ENCODE data around the gene ABHD11.
"Not testable (repeated sequence)": the region's sequence is repeated elsewhere in the genome, so short reads cannot be mapped to it uniquely, and the experiment has no call there.

The ABHD11 gene

DNA sequence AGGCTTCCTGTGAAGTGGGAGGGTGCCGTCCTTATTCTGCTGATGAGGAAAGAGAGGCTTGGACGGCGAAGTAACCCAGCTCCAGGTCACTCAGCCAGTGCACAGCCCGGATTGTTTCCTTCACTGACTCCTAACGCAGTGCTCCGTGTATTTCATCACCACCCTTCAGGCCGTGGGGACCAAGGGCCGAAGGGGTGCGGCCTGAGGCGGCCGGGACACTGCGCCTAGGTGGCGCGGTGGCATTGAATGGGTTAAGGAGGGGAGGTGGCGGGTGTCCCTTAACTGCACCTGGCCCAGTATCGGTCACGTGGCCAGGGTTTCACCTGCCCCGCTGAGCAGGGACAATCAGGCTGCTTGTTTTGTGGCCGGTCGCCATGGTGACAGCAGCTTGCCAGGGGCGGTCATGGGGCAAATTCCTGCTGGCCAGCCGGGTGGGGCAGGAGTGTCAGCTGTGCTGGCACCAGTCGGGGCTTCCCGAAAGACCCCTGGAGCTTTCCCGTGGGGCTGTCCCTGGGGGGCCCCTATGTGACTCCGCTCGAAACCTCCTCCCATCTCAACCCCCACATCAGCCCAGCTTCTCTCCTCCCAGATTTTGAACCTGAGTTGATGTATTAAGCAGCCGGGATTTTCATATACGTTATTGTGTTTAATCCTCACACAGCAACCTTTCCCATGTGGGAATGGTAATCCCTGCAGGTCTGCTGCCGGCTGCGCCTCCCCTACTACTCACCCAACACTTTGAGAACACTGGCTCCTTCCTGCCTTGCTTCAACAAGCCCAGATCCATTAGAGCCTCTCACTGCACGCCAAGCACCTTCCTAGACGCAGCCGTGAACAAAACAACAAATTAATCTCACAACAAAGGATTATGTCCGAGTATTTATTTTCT is 4.4 kb upstream of the ABHD11 start:
- DNase-seq, result peak; percentile 82

DNA sequence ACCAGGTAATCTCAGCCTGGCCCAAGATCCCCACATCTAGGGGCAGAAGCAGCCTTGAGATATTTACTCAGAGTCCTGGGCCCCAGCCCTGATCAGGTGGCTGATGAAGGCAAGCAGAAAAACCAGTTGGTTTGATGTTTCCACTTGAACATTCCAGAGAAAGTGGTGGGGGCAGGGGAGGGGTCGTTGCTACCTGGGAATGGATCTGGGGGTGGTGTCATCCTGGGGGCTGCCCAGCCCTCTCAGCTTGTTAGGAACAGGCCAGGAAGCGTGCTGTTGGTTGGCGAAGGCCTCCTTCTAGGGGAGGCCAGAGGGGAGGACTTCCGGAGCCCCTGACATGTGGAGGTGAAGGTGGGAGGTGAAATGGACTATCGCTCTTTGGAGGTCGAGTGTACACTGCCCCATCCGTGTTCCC is 3.7 kb upstream of the ABHD11 start:
- DNase-seq, result no peak

DNA sequence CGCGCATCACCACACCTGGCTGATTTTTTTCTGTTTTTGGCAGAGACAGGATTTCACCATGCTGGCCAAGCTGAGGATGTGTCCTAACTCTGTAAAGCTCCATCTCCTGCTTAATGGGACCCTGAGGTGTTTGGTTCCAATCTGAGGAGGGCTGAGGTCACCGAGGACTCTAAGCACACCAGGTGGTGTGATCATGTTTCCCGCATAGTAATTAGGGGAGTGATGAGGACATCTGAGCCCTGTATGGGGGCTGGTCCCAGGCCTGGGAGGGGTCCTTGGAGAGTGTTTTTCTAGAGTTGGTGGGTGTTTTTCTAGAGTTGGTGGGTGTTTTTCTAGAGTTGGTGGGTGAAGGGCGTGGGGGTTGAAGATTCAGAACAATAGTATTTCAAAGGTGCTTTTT is 3.0 kb upstream of the ABHD11 start:
- DNase-seq, result peak; percentile 77

DNA sequence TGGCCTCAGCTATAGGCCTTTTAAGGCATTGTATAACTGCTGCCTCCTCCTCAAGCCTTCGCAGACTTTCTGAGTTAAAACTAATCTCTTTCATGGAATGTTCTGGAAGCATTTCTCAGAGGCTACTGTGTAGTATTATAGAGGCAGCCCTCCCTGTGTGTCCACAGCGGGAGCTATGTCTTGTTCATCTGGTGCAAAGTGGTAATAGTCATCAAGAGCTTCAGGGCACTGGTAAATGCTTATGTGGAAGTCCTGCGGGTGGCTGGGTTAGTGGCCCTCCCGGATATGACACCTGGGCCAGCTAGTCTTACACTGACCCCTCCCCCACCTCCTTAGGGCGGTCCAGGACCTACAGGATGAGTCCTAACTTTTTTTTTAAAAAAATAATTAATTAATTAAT is 2.2 kb upstream of the ABHD11 start:
- no peak for DNase-seq

DNA sequence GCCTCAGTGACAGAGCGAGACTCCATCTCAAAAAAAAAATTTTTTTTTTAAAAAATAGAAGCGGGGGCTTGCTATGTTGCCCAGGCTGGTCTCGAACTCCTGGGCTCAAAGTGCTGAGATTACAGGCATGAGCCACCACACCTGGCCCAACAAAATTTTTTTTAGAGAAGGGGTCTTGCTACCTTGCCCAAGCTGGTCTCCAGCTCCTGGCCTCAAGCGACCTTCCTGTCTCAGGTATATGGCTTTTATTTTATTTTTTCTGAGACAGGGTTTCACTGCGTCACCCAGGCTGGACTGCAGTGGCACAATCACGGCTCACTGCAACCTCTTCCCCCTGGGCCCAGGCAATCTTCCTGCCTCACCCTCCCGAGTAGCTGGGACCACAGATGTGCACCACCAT is 1.6 kb upstream of the ABHD11 start:
- DNase-seq, result no peak

DNA sequence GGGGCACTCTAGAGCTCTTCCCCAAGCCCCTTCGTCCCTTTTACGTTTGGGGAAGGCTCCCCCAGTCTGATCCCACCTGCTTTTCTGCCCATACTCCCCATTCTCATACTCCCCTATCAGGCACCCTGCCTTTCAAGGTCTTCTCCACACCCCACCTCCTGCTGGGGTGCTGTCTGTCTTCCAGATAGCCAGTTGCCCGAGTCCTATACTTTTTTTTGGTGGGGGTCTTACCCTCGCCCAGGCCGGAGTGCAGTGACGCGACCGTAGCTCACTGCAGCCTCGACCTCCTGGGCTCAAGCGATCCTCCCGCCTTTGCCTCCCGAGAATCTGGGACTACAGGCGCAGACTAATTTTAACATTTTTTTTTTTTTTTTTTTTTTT is 775 bp upstream of the ABHD11 start:
- DNase-seq, result no peak

DNA sequence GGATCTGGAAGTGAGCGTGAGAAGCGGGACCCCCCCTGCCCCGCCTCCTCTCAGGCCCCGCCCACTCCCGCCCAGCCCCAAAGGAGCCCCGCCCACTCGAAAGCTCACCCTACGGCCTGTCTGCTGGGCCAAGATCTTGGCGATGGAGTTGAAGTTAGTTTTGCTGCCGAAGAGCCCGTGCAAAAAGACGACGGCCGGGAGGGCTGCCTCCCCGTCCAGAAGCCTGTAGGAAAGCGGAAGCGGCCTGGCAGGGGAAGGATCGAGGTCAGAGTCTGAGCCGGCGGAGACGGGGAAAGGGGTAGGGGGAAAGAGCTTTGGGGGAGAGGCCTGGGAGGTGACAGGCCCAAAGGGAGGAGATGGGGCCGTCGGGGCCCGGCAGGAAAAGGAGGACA is 386 bp downstream of the ABHD11 start:
- no peak for DNase-seq

DNA sequence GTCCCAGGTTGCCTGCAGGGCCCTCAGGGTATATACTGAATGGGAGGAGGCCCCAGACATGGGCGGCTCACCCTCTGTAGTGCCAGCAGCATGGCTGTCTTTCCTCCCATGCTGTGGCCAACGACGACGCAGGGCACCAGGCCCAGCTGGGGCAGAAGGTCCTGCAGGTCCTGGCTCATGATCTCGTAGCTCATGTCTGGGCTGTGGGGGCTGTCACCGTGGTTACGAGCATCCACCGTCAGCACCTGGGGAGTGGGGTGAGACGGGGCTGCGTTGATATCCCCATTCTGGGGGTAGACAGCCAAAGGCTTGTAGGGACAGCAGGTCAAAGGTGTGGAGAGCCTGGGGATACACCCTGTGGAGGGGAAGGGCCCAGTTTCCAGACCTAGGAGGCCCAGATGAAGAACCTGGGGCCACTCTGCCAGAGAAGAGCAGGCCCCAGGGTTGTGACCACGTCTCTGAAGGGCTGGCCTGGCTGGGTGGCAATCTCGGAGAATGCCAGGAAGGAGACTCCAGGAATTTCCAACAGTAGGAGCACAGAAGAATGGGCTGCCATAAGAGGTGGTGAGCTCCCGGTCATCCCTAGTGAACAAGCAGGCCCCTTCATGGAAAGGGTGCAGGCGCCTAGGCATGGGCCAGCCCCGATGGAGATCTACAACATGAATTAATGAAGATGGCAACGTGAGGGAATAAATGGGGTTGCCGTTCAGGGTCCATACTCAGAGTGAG is 947 bp downstream of the ABHD11 start:
- no peak for DNase-seq

DNA sequence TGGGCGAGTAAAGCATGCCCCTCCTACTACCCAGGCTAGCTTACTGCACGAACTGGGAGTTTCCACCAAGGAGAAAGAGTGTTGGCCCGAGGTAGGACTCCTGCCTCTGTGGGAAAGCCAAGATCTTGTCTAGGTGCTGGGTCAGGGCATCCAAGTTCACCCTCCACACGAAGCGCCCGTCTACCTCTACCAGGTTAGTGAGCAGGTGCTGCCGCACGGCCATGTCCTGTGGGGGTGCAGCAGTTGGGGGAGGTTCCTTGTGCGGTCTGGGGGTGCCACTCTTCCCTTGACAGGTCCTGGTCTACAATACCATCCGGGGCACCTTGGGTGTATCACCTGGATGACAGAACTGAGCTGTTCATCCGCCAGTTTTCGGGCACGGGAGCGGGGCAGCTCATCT is 1.7 kb downstream of the ABHD11 start:
- DNase-seq, result no peak

DNA sequence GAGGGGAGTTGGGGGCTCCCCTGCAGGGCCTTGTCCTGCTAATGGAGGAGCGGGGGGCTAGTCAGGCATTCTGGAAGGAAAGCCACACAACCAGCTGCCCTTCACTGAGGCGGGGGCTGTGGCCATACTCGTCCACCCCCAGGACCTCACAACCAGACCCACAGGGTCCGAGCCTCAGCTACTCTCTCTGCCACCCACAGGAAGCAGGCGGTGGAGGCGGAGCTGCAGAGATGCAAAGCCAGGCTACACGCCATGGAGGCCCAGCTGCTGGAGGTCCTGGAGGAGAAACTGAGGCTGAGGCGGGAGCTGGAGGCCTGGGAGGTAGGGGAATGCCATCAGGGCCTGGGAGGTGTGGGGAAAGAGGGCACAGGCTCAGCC is 3.1 kb downstream of the ABHD11 start:
- DNase-seq, result no peak

DNA sequence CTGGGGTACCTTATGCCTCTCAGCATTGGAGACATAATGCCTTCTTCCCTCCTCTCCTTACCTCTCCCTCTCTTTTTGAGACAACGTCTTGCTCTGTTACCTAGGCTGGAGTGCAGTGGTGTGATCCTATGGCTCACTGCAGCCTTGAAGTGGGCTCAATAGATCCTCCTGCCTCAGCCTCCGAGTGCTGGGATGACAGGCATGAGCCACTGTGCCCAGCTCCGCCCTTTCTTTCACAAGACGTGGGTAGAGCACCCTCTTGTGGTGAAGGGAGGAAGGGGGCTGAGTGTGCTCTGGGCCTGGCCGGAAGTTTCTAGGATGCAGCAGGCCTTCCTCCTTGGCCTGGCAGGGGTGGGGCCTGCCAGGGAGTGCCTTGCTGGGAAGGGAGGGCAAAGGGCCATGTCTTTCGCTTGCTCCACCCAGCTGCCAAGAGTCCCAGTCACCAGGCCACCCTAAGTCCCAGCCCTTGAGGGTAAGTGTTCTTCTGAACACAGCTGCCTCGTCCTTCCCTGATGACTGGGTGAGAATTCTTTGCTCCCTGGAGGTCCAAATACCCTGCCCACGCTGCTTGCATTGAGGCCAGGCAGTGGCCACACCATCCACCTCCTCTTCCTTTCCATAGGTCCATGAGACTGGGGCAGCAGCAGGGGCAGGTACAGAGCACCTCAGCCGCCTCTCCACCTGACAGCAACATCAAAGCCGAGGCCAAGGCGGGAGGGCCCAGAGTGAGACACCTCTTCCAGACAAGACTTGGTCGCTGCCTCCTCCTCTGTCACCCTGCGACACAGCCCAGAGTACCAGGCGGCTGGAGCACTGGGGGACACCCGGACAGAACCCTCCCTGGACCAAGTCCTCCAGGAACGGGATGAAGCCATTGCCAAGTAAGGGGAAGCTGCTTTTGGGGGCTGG is 3.7 kb downstream of the ABHD11 start:
- DNase-seq, result peak; percentile 74

DNA sequence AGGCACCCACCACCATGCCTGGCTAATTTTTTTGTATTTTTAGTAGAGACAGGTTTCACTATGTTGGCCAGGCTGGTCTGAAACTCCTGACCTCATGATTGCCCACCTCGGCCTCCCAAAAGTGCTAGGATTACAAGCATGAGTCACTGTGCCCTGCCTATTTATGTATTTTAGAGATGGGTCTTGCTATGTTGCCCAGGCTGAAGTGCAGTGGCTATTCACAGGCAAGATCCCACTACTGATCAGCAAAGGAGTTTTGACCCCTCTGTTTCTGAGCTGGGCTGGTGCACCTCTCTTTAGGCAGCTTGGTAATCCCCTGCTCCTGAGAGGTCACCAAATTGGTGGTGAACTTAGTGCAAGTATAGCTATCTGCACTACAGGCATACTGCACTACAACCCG is 6.2 kb downstream of the ABHD11 start:
- DNase-seq, result no peak

DNA sequence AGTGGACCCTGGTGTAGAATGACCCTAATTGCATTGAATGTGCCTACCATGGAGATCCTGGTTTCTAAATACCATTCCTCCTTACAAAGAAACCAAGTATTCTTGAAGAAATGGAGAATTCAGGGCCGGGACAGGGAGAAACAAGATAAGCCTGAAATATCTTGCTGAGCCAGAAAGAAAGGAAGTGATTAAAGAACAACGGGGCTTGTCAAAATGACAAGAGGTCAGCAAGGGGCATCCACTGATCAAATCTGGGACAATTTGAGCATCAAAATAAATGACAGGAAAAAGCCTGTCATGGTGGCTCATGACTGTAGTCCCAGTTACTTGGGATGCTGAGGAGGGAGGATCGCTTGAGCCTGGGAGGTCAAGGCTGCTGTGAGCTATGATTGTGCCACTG is 8.1 kb downstream of the ABHD11 start:
- no peak for DNase-seq

DNA sequence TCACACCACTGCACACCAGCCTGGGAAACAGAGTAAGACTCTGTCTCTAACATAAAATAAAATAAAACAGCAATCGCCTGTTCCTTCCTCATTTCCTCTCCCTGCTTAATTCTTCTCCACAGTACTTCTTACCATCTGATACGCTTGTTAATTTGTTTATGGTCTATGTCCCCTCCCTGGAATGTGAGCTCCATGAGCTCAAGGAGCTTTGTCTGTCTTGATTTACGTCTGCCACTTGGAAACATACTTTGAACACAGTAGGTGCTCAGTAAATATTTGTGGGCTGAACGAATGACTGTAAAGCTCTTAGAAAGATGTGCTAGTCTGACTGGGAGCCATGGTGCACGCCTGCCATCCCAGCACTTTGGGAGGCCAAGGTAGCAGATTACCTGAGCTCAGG is 10.1 kb downstream of the ABHD11 start:
- no peak for DNase-seq

DNA sequence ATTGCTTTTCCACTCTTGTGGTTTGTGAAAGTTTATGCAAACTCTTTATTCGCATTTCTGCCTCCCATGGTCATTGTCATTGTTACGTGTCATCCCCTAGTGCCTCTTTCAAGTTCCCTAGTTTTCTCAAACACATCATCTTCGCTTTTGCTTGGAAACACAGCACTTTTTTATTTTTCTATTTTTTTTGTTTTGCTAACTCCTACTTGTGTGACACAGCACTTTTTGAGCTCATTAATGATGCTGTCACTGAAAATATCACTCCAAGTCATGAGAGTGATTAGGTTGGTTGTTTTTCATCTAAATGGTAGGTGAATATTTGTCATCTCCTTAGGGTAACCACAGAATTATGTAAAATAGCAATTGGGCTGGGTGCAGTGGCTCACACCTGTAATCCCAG is 10.7 kb downstream of the ABHD11 start:
- DNase-seq, result no peak

DNA sequence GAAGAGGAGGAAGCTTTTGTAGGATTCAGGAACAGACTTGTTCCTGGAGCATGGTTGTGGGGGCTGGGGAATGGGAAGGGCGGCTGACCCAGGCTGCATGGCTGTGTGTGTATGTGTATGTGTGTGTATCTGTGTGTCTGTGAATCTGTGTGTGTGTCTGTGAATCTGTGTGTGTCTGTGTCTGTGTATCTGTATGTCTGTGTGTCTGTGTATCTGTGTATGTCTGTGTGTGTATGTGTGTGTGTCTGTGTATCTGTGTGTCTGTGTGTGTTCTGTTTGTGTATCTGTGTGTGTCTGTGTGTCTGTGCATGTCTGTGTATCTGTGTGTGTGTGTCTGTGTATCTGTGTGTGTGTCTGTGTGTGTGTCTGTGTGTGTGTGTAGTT is 12.5 kb downstream of the ABHD11 start:
- no peak for DNase-seq

DNA sequence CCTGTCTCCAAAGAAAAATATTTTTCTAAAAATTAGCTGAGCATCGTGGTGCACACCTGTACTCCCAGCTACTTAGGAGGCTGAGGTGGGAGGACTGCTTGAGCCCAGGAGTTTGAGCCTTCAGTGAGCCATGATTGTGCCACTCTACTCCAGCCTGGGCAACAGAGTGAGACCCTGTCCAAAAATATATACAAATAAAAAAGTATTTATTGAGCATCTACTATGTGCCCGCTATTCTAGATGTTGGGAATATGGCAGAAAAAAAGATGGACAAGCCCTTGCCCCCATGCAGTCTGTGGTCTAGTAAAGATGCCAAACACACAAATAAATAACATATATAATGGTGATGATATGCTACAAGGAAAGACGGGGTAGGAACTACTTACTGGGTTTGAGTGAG is 14.8 kb downstream of the ABHD11 start:
- DNase-seq, result no peak

DNA sequence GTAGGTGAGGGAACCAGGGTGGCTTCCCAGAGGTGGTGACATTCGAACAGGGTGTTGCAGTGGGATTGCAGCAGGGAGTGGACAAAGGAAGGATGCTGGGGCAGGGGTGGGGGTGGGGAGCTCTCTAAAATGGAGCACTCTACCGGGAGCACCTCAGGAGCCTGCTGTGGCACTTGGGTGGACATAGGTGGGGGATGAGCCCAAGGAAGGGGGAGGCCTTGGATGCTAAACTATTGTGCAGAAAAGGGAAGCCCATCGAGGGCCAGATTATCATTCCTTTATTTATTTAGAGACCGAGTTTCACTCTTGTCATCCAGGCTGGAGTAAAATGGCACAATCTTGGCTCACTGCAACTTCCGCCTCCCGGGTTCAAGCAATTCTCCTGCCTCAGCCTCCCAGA is 15.8 kb downstream of the ABHD11 start:
- no peak for DNase-seq

DNA sequence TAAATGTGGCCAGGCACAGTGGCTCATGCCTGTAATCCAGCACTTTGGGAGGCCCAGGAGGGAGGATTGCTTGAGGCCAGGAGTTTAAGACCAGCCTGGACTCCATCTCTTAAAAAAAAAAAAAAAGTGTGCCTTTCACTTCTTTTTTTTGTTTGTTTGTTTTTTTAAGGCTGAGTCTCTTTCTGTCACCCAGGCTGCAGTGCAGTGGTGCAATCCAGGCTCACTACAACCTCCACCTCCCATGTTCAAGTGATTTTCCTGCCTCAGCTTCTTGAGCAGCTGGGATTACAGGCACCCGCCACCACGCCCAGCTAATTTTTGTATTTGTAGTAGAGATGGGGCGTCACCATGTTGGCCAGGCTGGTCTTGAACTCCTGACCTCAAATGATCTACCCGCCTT is 16.4 kb downstream of the ABHD11 start:
- DNase-seq, result not testable (repeated sequence)

DNA sequence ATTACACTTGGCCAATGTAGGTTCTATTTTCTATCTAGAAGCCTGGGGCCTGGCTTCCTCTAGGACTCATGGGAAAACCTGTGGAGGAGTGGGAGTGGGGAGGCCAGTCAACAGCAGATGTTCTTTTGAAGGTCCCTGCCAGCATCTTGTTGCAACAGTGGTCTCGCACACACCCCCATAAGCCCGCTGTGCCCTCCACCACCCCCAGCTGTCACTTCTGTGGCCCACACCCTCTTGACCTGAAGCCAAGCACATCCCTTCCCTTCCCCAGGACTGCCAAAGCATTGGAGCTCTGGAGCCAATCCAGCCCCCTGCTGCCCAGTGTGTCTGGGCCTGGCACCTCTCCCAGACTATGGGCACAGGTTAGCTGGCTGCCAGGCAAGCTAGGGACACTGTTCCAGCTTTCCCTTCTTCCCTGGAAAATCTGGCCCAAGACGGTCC is 17.2 kb downstream of the ABHD11 start:
- DNase-seq, result no peak

DNA sequence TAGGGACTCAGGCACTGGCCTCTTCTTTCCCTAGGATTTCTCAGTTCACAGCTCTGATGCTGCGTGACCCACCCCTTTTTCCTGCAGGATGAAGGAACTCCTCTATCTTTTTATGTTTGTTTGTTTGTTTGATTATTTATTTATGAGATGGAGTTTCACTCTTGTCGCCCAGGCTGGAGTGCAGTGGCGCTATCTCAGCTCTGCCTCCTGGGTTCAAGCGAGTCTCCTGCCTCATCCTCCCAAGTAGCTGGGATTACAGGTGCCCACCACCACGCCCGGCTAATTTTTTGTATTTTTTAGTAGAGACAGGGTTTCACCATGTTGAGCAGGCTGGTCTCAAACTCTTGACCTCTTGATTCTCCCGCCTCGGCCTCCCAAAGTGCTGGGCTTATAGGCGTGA is 18.2 kb downstream of the ABHD11 start:
- DNase-seq, result not testable (repeated sequence)

DNA sequence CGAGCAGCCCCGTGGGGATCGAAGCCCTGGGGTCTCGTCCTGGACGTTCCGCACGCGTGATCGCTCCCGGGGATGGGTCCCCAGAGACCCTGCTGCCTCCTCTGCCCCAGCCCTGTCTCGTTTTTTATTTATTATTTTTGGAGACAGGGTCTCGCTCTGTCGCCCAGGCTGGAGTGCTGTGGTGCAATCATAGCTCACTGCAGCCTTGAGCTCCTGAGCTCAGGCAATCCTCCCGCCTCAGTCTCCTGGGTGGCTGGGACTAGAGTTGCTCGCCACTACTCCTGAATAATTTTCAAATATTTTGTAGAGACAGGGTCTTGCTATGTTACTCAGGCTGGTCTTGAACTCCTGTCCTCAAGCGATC is 18.8 kb downstream of the ABHD11 start:
- no peak for DNase-seq
